Astrocyte (in vitro differentiated cells and primary cell): ENCODE data around the gene CDHR2. TPM values are rescaled to one million over a fixed set of nuclear protein-coding genes. Genes with fewer than 3 reads are reported as not detected.
A peak's percentile ranks its signal among the peaks of the same experiment; 100 is the strongest.

Experiments
- DNase-seq: peaks from one replicate; pipeline ENCODE4 v3.0.0-alpha.2; 2010; ENCODE audit warnings: low read depth
- FAIRE-seq: peaks from 2 replicates; lab custom pipeline; 2011; peaks lifted over from hg19 to GRCh38; lab: Jason Lieb, UNC
- H2AFZ ChIP-seq: 2 replicates; pipeline ENCODE4 v1.6.0; 2012; ENCODE audit warnings: low read depth, low read length, inconsistent platforms
- H3K27ac ChIP-seq: 2 replicates; pipeline ENCODE4 v1.5.1; 2011; ENCODE audit warnings: low read depth, low read length, inconsistent platforms
- H3K27me3 ChIP-seq: 2 replicates; pipeline ENCODE4 v1.6.0; 2011; ENCODE audit warnings: low read length, inconsistent platforms; ENCODE audit not compliant: insufficient read depth
- H3K36me3 ChIP-seq: 2 replicates; pipeline ENCODE4 v1.5.1; 2011; ENCODE audit warnings: low read length, inconsistent platforms; ENCODE audit not compliant: insufficient read depth
- H3K4me1 ChIP-seq: 2 replicates; pipeline ENCODE4 v1.5.1; 2011; ENCODE audit warnings: low read length, inconsistent platforms; ENCODE audit not compliant: insufficient read depth
- H3K4me2 ChIP-seq: 2 replicates; pipeline ENCODE4 v1.6.0; 2012; ENCODE audit warnings: low read length, inconsistent platforms
- H3K4me3 ChIP-seq: 2 replicates; pipeline ENCODE4 v1.5.1; 2011; ENCODE audit warnings: low read depth, mild to moderate bottlenecking, low read length, inconsistent platforms; ENCODE audit not compliant: insufficient read depth
- H3K79me2 ChIP-seq: 2 replicates; pipeline ENCODE4 v1.6.0; 2012; ENCODE audit warnings: mild to moderate bottlenecking, low read length, inconsistent platforms; ENCODE audit not compliant: insufficient read depth
- H3K9ac ChIP-seq: 2 replicates; pipeline ENCODE4 v1.6.0; 2012; ENCODE audit warnings: mild to moderate bottlenecking, low read length, inconsistent platforms
- H3K9me3 ChIP-seq: 2 replicates; pipeline ENCODE4 v1.5.1; 2012; ENCODE audit warnings: low read depth, mild to moderate bottlenecking, low read length, inconsistent platforms; ENCODE audit not compliant: insufficient read depth
- H4K20me1 ChIP-seq: 2 replicates; pipeline ENCODE4 v1.6.0; 2012; ENCODE audit warnings: low read length, inconsistent platforms; ENCODE audit not compliant: insufficient read depth
- H3K27ac Mint-ChIP-seq: one replicate; pipeline ENCODE4 v1.8.0; 2021; ENCODE audit warnings: mild to moderate bottlenecking, mixed read lengths; ENCODE audit not compliant: unreplicated experiment
- H3K27me3 Mint-ChIP-seq: one replicate; pipeline ENCODE4 v1.8.0; 2021; ENCODE audit warnings: low read depth, mixed read lengths; ENCODE audit not compliant: unreplicated experiment
- H3K36me3 Mint-ChIP-seq: one replicate; pipeline ENCODE4 v1.8.0; 2021; ENCODE audit warnings: low read depth, mixed read lengths; ENCODE audit not compliant: unreplicated experiment
- H3K4me1 Mint-ChIP-seq: one replicate; pipeline ENCODE4 v1.8.0; 2021; ENCODE audit warnings: low read depth, mixed read lengths; ENCODE audit not compliant: unreplicated experiment
- H3K4me3 Mint-ChIP-seq: one replicate; pipeline ENCODE4 v1.8.0; 2021; ENCODE audit warnings: mild to moderate bottlenecking, moderate library complexity, mixed read lengths; ENCODE audit not compliant: unreplicated experiment
- H3K9me3 Mint-ChIP-seq: one replicate; pipeline ENCODE4 v1.8.0; 2021; ENCODE audit warnings: mild to moderate bottlenecking, mixed read lengths; ENCODE audit not compliant: unreplicated experiment
- EZH2 ChIP-seq: IDR thresholded peaks from 2 replicates; pipeline ENCODE4 v1.6.1; 2012; ENCODE audit warnings: mild to moderate bottlenecking, low read length, inconsistent platforms; ENCODE audit not compliant: insufficient read depth
- total RNA-seq: library from RNA; stranded (reverse); gene quantifications from 2 replicates; pipeline ENCODE4 v1.2.1, GENCODE V29; 2021
- TF ChIP-seq, protein P1 (sequence below): IDR thresholded peaks from 2 replicates; pipeline ENCODE4 v1.5.1; 2011; ENCODE audit warnings: low read depth, mild to moderate bottlenecking, inconsistent platforms, low read length, moderate library complexity; ENCODE audit not compliant: insufficient read depth

The CDHR2 gene
- total RNA-seq, 1 donor from 2014 or later, result 0.43 TPM

DNA sequence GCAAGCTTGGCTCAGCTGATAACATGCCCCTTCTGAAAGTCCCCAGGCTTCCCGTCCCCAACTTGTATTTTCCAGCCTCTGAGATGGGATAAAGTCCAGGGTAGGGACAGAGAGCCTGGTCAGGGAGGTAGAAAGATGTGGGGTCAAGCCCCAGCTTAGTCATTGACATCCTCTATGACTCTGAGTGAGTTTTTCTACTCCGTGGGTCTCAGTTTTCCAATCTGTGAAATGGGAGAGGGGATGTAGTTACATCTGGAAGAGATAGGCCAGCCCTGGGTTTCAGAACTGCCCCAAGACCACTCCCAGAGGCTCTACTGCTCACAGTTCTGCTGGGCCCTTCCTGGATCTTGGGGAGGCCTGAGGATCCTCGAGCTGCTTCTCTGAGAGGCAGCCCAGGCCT lies 57.7 kb downstream of the CDHR2 start:
- H3K4me1 Mint-ChIP-seq, result peaks cover 10% of the 10 kb centered on the region
- DNase-seq, result no peak
- no peak for TF ChIP-seq EZH2
- TF ChIP-seq, protein P1, sequence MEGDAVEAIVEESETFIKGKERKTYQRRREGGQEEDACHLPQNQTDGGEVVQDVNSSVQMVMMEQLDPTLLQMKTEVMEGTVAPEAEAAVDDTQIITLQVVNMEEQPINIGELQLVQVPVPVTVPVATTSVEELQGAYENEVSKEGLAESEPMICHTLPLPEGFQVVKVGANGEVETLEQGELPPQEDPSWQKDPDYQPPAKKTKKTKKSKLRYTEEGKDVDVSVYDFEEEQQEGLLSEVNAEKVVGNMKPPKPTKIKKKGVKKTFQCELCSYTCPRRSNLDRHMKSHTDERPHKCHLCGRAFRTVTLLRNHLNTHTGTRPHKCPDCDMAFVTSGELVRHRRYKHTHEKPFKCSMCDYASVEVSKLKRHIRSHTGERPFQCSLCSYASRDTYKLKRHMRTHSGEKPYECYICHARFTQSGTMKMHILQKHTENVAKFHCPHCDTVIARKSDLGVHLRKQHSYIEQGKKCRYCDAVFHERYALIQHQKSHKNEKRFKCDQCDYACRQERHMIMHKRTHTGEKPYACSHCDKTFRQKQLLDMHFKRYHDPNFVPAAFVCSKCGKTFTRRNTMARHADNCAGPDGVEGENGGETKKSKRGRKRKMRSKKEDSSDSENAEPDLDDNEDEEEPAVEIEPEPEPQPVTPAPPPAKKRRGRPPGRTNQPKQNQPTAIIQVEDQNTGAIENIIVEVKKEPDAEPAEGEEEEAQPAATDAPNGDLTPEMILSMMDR, result no peak
- H3K27me3 Mint-ChIP-seq, result peaks cover 19% of the 10 kb centered on the region
- H3K27ac ChIP-seq, result no peak overlapping the region
- no peak overlapping the region for H3K9ac ChIP-seq
- no peak overlapping the region for H3K4me2 ChIP-seq
- H3K36me3 Mint-ChIP-seq, result no peaks in the 10 kb centered on the region
- no peak overlapping the region for H3K4me3 Mint-ChIP-seq
- no peaks in the 10 kb centered on the region for H3K36me3 ChIP-seq
- H4K20me1 ChIP-seq, result peaks cover 53% of the 10 kb centered on the region
- H3K9me3 ChIP-seq, result no peaks in the 10 kb centered on the region
- H3K27me3 ChIP-seq, result no peaks in the 10 kb centered on the region
- no peak for FAIRE-seq
- H3K4me1 ChIP-seq, result peaks cover 6% of the 10 kb centered on the region
- H3K79me2 ChIP-seq, result peaks cover 9% of the 10 kb centered on the region
- H3K9me3 Mint-ChIP-seq, result no peaks in the 10 kb centered on the region
- no peak overlapping the region for H3K27ac Mint-ChIP-seq
- no peak overlapping the region for H2AFZ ChIP-seq
- H3K4me3 ChIP-seq, result no peak overlapping the region

DNA sequence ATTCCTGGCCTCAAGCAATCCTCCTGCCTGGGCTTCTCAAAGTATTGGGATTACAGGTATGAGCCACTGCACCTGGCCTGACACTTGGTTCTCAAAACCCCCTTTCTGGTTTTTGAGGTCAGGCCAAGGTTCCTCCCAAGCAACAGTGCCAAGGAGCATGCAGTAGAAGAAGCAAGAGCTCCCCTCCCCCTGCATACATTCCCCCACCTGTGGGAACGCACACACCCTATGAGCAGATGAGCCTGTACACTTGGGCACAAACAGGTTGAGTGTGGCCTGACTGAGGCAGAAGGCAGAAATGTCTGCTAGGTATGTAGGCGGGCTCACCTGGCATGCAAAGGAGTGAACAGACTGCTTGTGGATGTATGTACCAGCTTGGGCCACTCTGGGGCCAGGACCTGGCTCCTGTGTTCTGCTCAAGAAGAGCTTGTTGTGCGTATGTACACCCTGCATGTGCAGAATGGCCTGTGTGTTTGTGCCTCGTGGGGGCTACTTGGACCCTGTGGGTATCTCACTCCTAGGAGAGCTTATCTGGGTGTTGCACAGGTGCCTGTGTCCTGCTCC lies 59.1 kb downstream of the CDHR2 start:
- Histone ChIP-seq H3K27me3 (no peaks in the 10 kb centered on the region), H3K79me2 (peaks cover 9% of the 10 kb centered on the region), H3K4me3 (no peak overlapping the region), H3K9ac (no peak overlapping the region), H3K4me2 (no peak overlapping the region), H3K9me3 (no peaks in the 10 kb centered on the region), H3K36me3 (no peaks in the 10 kb centered on the region), H4K20me1 (peaks cover 41% of the 10 kb centered on the region), H3K4me1 (peaks cover 6% of the 10 kb centered on the region), H3K27ac (no peak overlapping the region), H2AFZ (no peak overlapping the region)
- Mint-ChIP-seq H3K27ac (no peak overlapping the region), H3K4me1 (peaks cover 14% of the 10 kb centered on the region), H3K36me3 (no peaks in the 10 kb centered on the region), H3K27me3 (peaks cover 11% of the 10 kb centered on the region), H3K9me3 (no peaks in the 10 kb centered on the region), H3K4me3 (peak overlapping the region; percentile 93)
- FAIRE-seq (no peak), DNase-seq (no peak)
- TF ChIP-seq, protein P1, result no peak
- TF ChIP-seq EZH2, result no peak
